ENCODE results near the gene RARG.
"Not testable (repeated sequence)": the region's sequence is repeated elsewhere in the genome, so short reads cannot be mapped to it uniquely, and the experiment has no call there.

The RARG gene

GRCh38 chr12:53174881-53175491, 57.0 kb downstream of the RARG start:
- in situ Hi-C loops (cut with MboI; ENCODE audit: low sequenced_read_pairs): no loop called here

GRCh38 chr12:53173085-53173715, 58.8 kb downstream of the RARG start:
- in situ Hi-C loops (cut with MboI; ENCODE audit: low sequenced_read_pairs): no loop called here

- in situ Hi-C loops (cut with MboI; ENCODE audit: low sequenced_read_pairs): no loop called here
These were observed 59.7 kb downstream of the RARG start for GRCh38 chr12:53172352-53172751.

GRCh38 chr12:53171725-53172329, 60.2 kb downstream of the RARG start:
- in situ Hi-C loops (cut with MboI; ENCODE audit: low sequenced_read_pairs): no loop called here

DNA sequence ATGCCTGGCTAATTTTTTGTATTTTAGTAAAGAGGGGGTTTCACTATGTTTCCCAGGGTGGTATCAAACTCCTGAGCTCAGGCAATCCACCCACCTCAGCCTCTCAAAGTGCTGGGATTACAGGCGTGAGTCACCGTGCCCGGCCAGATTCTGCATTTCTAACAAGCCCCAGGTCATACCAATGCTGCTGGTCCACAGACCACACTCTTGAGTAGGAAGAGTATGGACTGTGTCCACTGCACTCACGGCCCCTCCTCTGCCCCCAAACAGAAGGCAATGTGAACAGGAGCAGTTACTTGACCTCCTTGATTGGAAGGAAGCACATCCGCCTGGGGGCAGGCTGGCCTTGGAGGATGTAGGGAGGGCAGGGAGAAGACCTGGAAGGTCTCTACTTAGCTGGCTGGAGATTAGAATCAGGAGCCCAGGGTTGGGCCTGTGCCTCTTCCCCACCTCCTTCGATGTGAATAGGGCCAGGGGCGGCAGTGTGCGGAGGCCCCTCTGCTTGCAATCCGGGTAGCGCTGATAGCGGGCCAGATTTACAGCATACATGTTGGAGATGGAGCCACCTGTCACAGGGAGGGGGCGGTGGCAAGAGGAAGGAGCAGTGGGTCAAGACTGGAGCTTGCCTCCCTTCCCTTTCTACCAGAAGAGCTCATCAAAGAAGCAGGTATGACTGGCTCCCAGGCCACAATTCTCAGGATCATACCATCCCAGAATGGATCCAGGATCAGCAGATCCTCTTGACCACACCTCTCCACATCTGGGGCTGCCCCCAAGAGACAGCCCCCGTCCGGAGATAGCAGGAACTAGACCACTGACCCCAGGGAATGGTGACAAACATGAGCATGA, 60.9 kb downstream of the RARG start:
- in situ Hi-C loops (cut with MboI; ENCODE audit: low sequenced_read_pairs): no loop called here

DNA sequence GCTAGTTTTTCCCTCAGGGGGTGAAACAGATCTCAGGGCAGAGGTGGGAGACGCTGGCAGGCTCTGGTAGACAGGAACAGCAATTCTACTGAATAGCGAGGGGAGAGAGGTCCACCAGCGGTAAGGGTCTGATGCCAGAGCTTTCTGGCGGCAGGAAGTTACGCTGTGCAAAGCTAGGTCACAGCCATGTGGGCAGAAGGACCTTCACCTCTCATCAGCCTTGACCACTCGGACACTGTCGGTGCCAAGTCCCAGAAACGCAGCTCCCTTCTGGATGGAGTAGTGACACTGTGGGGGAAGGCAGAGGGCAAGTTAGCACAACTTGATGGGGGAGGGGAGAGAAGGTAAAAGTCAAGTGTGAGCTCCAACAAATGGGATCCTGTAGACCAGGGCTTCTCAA, 61.8 kb downstream of the RARG start:
- in situ Hi-C loops (cut with MboI; ENCODE audit: low sequenced_read_pairs): no loop called here

GRCh38 chr12:53169644-53170043, 62.4 kb downstream of the RARG start:
- in situ Hi-C loops (cut with MboI; ENCODE audit: low sequenced_read_pairs): no loop called here

GRCh38 chr12:53166837-53167236, 65.2 kb downstream of the RARG start:
- in situ Hi-C loops (cut with MboI; ENCODE audit: low sequenced_read_pairs): no loop called here

- in situ Hi-C loops (cut with MboI; ENCODE audit: low sequenced_read_pairs): not testable (repeated sequence)
These were observed 69.0 kb downstream of the RARG start for GRCh38 chr12:53163008-53163407.

DNA sequence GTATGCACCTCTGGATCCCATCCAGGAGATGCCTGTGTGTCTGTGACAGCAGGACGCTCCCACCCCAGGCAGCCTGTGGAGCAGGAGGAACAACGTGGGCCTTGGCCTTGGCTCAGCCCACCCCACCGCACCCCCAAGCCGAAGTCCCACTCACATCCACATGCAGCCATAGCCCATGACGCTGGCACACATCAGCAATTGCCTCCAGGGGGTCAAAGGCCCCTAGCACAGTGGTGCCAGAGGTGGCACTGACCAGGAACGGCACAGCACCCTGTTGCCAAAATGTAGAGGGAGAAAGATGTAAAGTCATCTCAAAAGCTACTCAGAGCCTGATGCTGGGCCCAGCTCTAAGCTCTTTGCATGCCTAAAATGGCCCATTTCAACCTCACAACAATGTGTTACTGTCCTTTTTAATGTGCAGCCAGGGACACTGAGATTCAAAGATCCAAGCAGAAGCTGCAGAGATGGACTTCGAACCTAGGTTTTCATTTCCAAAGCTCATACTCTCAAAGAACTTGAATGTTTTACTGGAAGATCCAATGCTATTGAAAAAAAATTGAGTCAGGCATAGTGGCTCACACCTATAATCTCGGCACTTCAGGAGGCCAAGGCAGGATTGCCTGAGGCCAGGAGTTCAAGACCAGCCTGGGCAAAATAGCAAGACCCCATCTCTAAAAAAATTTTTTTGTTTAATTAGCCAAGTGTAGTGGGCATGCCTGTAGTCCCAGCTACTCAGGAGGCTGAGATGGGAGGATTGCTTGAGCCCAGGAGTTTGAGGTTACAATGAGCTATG, 70.7 kb downstream of the RARG start:
- in situ Hi-C loops (cut with MboI; ENCODE audit: low sequenced_read_pairs): no loop called here

DNA sequence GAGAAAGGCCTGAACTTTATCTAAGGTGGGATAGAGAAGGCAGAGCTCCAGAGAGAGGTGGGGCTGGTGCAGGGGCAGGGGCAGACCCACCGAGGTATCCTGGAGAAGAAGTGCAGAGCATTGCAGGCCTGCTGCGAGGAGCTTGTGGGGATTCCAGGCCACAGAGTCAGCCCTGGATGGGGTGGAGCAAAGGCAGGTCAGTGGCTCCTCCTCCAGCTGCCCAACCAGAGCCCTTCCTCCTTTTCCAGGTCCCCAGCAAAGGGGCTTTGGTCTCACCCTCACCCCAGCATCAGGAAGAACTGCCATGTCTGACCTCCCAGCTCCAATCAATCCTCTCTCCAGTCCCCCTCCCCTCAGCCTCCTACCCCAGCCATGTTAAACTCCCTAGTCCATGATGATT, 71.3 kb downstream of the RARG start:
- in situ Hi-C loops (cut with MboI; ENCODE audit: low sequenced_read_pairs): no loop called here

All from HL-60/S4 treated with phorbol 12-myristate 13-acetate at 8.2 ng/mL for 4 days and 3 days (cell line).